DMS79 treated with DMSO at 0.1 percent for 48 hours (cell line): ENCODE data around the gene CDH3.
"Not testable (repeated sequence)": the region's sequence is repeated elsewhere in the genome, so short reads cannot be mapped to it uniquely, and the experiment has no call there.

ENCODE experiments used
- DNase-seq: peaks from one replicate; lab custom pipeline; 2025; lab: John Stamatoyannopoulos, UW

CDH3 gene

GRCh38 chr16:68704232-68704867, 59.2 kb downstream of the CDH3 start:
- peak; percentile 79 for DNase-seq

GRCh38 chr16:68707340-68708152, 62.4 kb downstream of the CDH3 start:
- DNase-seq, result peak; percentile 18

GRCh38 chr16:68710211-68710610, 65.1 kb downstream of the CDH3 start:
- no peak for DNase-seq

GRCh38 chr16:68711421-68712139, 66.5 kb downstream of the CDH3 start:
- DNase-seq, result no peak

GRCh38 chr16:68713361-68713760, 68.3 kb downstream of the CDH3 start:
- no peak for DNase-seq

GRCh38 chr16:68715471-68715870, 70.4 kb downstream of the CDH3 start:
- DNase-seq, result no peak

- DNase-seq, result not testable (repeated sequence)
Measured at GRCh38 chr16:68716516-68716915, 71.4 kb downstream of the CDH3 start.

- DNase-seq, result no peak
Measured at GRCh38 chr16:68717684-68718083, 72.6 kb downstream of the CDH3 start.

- DNase-seq, result no peak
Measured at GRCh38 chr16:68718590-68718989, 73.5 kb downstream of the CDH3 start.

GRCh38 chr16:68719993-68720489, 74.9 kb downstream of the CDH3 start:
- DNase-seq, result no peak

GRCh38 chr16:68722119-68723024, 77.3 kb downstream of the CDH3 start:
- DNase-seq, result no peak

- no peak for DNase-seq
Measured at GRCh38 chr16:68724797-68725196, 79.7 kb downstream of the CDH3 start.

- DNase-seq, result no peak
Measured at GRCh38 chr16:68728523-68728922, 83.4 kb downstream of the CDH3 start.

- no peak for DNase-seq
Measured at GRCh38 chr16:68731637-68732036, 86.5 kb downstream of the CDH3 start.

- peak; percentile 34 for DNase-seq
Measured at GRCh38 chr16:68732042-68732680, 87.1 kb downstream of the CDH3 start.

- DNase-seq, result no peak
Measured at GRCh38 chr16:68732741-68733399, 87.8 kb downstream of the CDH3 start.

- DNase-seq, result no peak
Measured at GRCh38 chr16:68733570-68733969, 88.5 kb downstream of the CDH3 start.

GRCh38 chr16:68734782-68735181, 89.7 kb downstream of the CDH3 start:
- no peak for DNase-seq

GRCh38 chr16:68736561-68736960, 91.5 kb downstream of the CDH3 start:
- no peak for DNase-seq

- peak; percentile 87 for DNase-seq
Measured at GRCh38 chr16:68737046-68737729, 92.1 kb downstream of the CDH3 start, which contains the start of gene CDH1. Gene CDH1 (plus strand): TSS chr16:68737292. CDS start chr16:68737416, 124 bp downstream.
